T-cell (primary cell): ENCODE data around the gene DUOXA2. TPM values are rescaled to one million over a fixed set of nuclear protein-coding genes. Genes with fewer than 3 reads are reported as not detected.

Experiments used
- ATAC-seq, 4 experiments: fragments of 200-7000 bp in 3 of 4; fragments of 150-1000 bp in 1 of 4; cut with Tn5 transposase; replicated peaks in 1 of 4; 1 replicate in 3 of 4; 2 replicates in 1 of 4; pipeline ENCODE4 v1.10.0; 2021; ENCODE audit warnings: moderate library complexity in 3 of 4, mild to moderate bottlenecking in 2 of 4, moderate number of reproducible peaks in 1 of 4
- CTCF ChIA-PET, 2 donors: fragments of 300-600 bp; sonication (Branson Sonifier 250); formaldehyde crosslinking; loops; one replicate each; lab custom pipeline; 2022; ENCODE audit warnings: antibody characterized with exemption in 2 of 2; lab: Charles Lee
- POLR2A ChIA-PET, 2 donors: fragments of 300-600 bp; sonication (Branson Sonifier 250); formaldehyde crosslinking; loops; one replicate each; lab custom pipeline; 2022; ENCODE audit warnings: antibody characterized with exemption in 2 of 2; lab: Charles Lee
- DNase-seq, 35 experiments: peaks; one replicate each; pipeline versions ENCODE4 v3.0.0 to v3.0.0-alpha.2; 2013 to 2023
- H3K27ac ChIP-seq: one replicate; pipeline ENCODE4 v1.5.1; 2013; ENCODE audit warnings: low read length
- H3K27me3 ChIP-seq, 2 experiments: replicated peaks in 1 of 2; 1 replicate in 1 of 2; 2 replicates in 1 of 2; pipeline versions ENCODE4 v1.6.1 to v1.7.0; 2013; ENCODE audit warnings: low read length in 1 of 2, mixed read lengths in 1 of 2; ENCODE audit not compliant: control insufficient read depth in 2 of 2, insufficient read depth in 2 of 2; ENCODE audit errors: extremely low read depth in 1 of 2
- H3K36me3 ChIP-seq, 2 donors: 1 replicate in 1 of 2; 2 replicates in 1 of 2; pipeline versions ENCODE4 v1.6.1 to v1.7.0; 2013; ENCODE audit warnings: low read length in 1 of 2; ENCODE audit not compliant: control insufficient read depth in 2 of 2, insufficient read depth in 1 of 2; ENCODE audit errors: extremely low read depth in 1 of 2
- H3K4me1 ChIP-seq, 2 experiments: 1 replicate in 1 of 2; 2 replicates in 1 of 2; pipeline versions ENCODE4 v1.6.1 to v1.7.0; 2013; ENCODE audit warnings: low read length in 2 of 2, mixed read lengths in 1 of 2; ENCODE audit not compliant: insufficient read depth in 2 of 2, control insufficient read depth in 1 of 2; ENCODE audit errors: extremely low read depth in 1 of 2
- H3K4me3 ChIP-seq, 2 donors: 1 replicate in 1 of 2; 2 replicates in 1 of 2; pipeline versions ENCODE4 v1.5.1 to v1.7.0; 2013; ENCODE audit warnings: mild to moderate bottlenecking in 2 of 2, low read length in 1 of 2, moderate library complexity in 1 of 2; ENCODE audit not compliant: control insufficient read depth in 1 of 2; ENCODE audit errors: extremely low read depth in 1 of 2
- H3K9me3 ChIP-seq: 2 replicates; pipeline ENCODE4 v1.7.0; 2013
- H3K27ac Mint-ChIP-seq, 2 donors: one replicate each; pipeline ENCODE4 v1.8.0; 2020 to 2021; ENCODE audit warnings: mild to moderate bottlenecking in 2 of 2, mixed read lengths in 2 of 2
- H3K27me3 Mint-ChIP-seq, 2 donors: one replicate each; pipeline ENCODE4 v1.8.0; 2021 to 2022; ENCODE audit warnings: mixed read lengths in 2 of 2
- H3K36me3 Mint-ChIP-seq: one replicate; pipeline ENCODE4 v1.8.0; 2021; ENCODE audit warnings: mixed read lengths
- H3K4me1 Mint-ChIP-seq, 3 donors: one replicate each; pipeline ENCODE4 v1.8.0; 2020 to 2022; ENCODE audit warnings: mixed read lengths in 3 of 3, mild to moderate bottlenecking in 1 of 3
- H3K4me3 Mint-ChIP-seq, 3 donors: one replicate each; pipeline ENCODE4 v1.8.0; 2020 to 2022; ENCODE audit warnings: mild to moderate bottlenecking in 3 of 3, mixed read lengths in 3 of 3, moderate library complexity in 3 of 3
- H3K9me3 Mint-ChIP-seq, 3 donors: one replicate each; pipeline ENCODE4 v1.8.0; 2020 to 2022; ENCODE audit warnings: mixed read lengths in 3 of 3
- WGBS: methylation state at CpG from one replicate; pipeline ENCODE4 v1.1.5; 2013; ENCODE audit warnings: missing lambda C conversion rate; ENCODE audit not compliant: insufficient coverage; 5-methylcytosine and 5-hydroxymethylcytosine counted together
- total RNA-seq, 35 experiments: library from RNA in 6 of 35; stranded (reverse) in 6 of 35; fragments of 120-200 nt in 1 of 35; gene quantifications; one replicate each; pipeline versions ENCODE4 v1.2.1 to v1.2.4 and lab custom pipeline; 2013 to 2026

DUOXA2 gene
- total RNA-seq, 5 donors from 2014 or later (not counting 1 experiment from before 2014, with no cell fraction given) = not detected

DNA sequence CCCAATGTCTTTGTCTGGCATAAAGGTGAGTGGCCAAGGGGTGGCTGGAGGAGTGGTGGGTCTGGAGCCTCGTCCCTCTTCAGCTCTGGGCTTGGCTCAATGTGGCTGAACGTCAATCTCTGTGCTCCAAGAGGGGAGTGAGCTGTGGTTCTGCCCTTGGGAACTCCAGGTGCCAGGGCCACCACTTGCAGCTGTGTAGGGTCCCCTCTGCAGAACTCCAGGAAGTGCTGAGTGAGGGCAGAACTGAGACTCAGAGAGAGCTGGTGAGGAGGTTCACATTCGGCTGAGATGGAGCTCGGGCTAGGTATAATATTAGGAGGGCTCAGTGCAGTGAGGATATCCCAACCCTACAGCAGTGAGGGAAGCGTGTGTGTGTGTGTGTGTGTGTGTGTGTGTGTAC is 27.3 kb downstream of the DUOXA2 start:
- Mint-ChIP-seq H3K9me3 (no peaks in the 10 kb centered on the region), H3K4me1 (peaks cover 2 to 4% (median 3%) of the 10 kb centered on the region in 3 donors), H3K27me3 (peaks cover under 1 to 8% of the 10 kb centered on the region in 2 donors), H3K27ac (no peak overlapping the region), H3K36me3 (no peaks in the 10 kb centered on the region), H3K4me3 (no peak overlapping the region)
- Histone ChIP-seq H3K36me3 (no peaks in the 10 kb centered on the region), H3K9me3 (no peaks in the 10 kb centered on the region), H3K4me3 (no peak overlapping the region), H3K4me1 (peaks cover 0 to 2% of the 10 kb centered on the region in 2 experiments), H3K27ac (no peak overlapping the region), H3K27me3 (peaks cover 0 to 24% of the 10 kb centered on the region in 2 experiments)
- WGBS = 61% methylated on average over 4 of the region's 5 CpGs
- DNase-seq (no peak), ATAC-seq (no peak)
- ChIA-PET CTCF (no interaction called here), POLR2A (no interaction called here)

DNA sequence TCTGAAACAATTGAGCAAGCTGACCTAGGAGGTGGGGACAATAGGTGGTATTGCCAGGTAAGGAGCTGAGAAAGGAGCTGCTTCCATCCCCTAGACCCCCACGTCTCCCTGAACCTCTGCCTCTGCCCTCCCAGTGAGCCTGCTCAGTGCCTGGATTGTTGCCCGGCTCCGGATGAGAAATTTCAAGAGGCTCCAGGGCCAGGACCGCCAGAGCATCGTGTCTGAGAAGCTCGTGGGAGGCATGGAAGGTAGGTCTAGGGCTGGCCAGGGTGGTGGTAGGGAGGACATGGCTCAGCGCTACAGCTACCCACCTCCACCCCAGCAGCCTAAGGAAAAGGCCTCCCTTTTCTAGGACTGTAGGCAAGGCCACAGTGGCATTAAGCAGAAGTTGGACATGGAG is 28.9 kb downstream of the DUOXA2 start:
- peaks cover 0 to 2% of the 10 kb centered on the region in 2 donors for H3K27me3 Mint-ChIP-seq
- ChIA-PET POLR2A (no interaction called here), CTCF (no interaction called here)
- H3K36me3 ChIP-seq = no peaks in the 10 kb centered on the region
- H3K27ac Mint-ChIP-seq = no peak overlapping the region
- no peak overlapping the region for H3K4me3 ChIP-seq
- H3K4me3 Mint-ChIP-seq = no peak overlapping the region
- no peaks in the 10 kb centered on the region for H3K9me3 Mint-ChIP-seq
- no peak overlapping the region for H3K27ac ChIP-seq
- no peak for ATAC-seq
- H3K9me3 ChIP-seq = no peaks in the 10 kb centered on the region
- no peaks in the 10 kb centered on the region for H3K4me1 ChIP-seq
- no peak for DNase-seq
- no peaks in the 10 kb centered on the region for H3K36me3 Mint-ChIP-seq
- H3K4me1 Mint-ChIP-seq = no peaks in the 10 kb centered on the region
- WGBS = no CpG with 5 or more reads among the region's 7 CpGs
- peaks cover 0 to 13% of the 10 kb centered on the region in 2 experiments for H3K27me3 ChIP-seq

DNA sequence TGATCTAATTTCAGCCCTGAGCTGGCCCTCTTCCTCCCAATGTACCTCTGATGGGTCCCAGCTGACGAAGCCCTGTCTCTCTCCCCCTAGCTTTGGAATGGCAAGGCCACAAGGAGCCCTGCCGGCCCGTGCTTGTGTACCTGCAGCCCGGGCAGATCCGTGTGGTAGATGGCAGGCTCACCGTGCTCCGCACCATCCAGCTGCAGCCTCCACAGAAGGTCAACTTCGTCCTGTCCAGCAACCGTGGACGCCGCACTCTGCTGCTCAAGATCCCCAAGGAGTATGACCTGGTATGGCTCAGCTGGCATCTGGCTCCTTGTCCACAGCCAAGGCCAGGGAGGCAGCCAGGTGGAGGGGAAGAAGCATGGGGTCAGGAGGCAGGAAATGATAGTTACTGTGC is 29.8 kb downstream of the DUOXA2 start:
- H3K4me1 Mint-ChIP-seq = no peaks in the 10 kb centered on the region
- H3K9me3 ChIP-seq = no peaks in the 10 kb centered on the region
- ATAC-seq (no peak), DNase-seq (no peak)
- no peaks in the 10 kb centered on the region for H3K27me3 Mint-ChIP-seq
- 92% methylated on average over 11 of the region's 11 CpGs for WGBS
- H3K4me3 ChIP-seq = no peak overlapping the region
- peaks cover 0 to 13% of the 10 kb centered on the region in 2 experiments for H3K27me3 ChIP-seq
- H3K27ac Mint-ChIP-seq = no peak overlapping the region
- no peaks in the 10 kb centered on the region for H3K36me3 ChIP-seq
- ChIA-PET CTCF (no interaction called here), POLR2A (no interaction called here)
- H3K36me3 Mint-ChIP-seq = no peaks in the 10 kb centered on the region
- H3K9me3 Mint-ChIP-seq = no peaks in the 10 kb centered on the region
- H3K4me3 Mint-ChIP-seq = no peak overlapping the region
- no peak overlapping the region for H3K27ac ChIP-seq
- H3K4me1 ChIP-seq = no peaks in the 10 kb centered on the region

DNA sequence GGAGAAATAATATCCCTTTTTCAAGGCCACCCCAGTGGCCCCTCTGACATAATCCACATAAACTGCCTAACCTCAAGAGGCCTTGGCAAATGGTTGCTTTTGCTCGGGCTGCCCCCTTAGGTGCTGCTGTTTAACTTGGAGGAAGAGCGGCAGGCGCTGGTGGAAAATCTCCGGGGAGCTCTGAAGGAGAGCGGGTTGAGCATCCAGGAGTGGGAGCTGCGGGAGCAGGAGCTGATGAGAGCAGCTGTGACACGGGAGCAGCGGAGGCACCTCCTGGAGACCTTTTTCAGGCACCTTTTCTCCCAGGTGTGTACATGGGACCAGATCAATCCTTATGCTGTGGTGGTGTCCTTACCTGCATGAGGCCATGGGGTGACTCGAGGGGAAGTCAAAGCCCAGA is 30.6 kb downstream of the DUOXA2 start:
- no peak for DNase-seq

DNA sequence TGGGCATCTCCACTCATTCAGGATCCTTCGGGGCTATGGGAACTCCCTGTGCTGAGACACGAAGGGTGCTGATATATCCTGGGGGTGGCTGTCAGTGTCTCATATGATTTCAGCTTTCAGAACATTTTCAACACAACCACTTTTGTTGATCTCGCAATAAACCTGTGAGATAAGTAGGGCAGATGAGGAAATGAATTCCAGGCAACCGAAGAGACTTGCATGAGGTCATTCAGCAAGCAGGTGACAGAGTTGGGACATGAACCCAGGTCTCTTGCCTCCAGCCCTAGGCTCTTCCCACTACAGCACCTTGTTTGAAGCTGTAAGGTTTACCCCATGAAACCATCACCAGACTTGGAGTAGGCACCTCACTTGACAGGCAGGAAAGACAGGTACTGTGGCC is 32.3 kb downstream of the DUOXA2 start:
- Mint-ChIP-seq H3K36me3 (peaks cover 3% of the 10 kb centered on the region), H3K4me3 (no peak overlapping the region), H3K27ac (no peak overlapping the region), H3K27me3 (no peaks in the 10 kb centered on the region), H3K9me3 (no peaks in the 10 kb centered on the region), H3K4me1 (no peaks in the 10 kb centered on the region)
- ATAC-seq = no peak
- H3K36me3 ChIP-seq = no peaks in the 10 kb centered on the region
- no peak overlapping the region for H3K4me3 ChIP-seq
- H3K27ac ChIP-seq = no peak overlapping the region
- ChIA-PET CTCF (interaction anchor here in 1 of 2 donors (0.9 kb wide), 1 partner anchor 10 kb away, joined by 3 read pairs; no protein-coding TSS in a partner anchor), POLR2A (no interaction called here)
- peaks cover 0 to 8% of the 10 kb centered on the region in 2 experiments for H3K27me3 ChIP-seq
- H3K4me1 ChIP-seq = no peaks in the 10 kb centered on the region
- 100% methylated on average over 1 of the region's 4 CpGs for WGBS
- no peaks in the 10 kb centered on the region for H3K9me3 ChIP-seq
- DNase-seq = no peak

More for the DNA sequence above, 30.6 kb downstream of the DUOXA2 start:
- CTCF ChIA-PET = no interaction called here
- Mint-ChIP-seq H3K4me1 (no peaks in the 10 kb centered on the region), H3K4me3 (no peak overlapping the region), H3K9me3 (no peaks in the 10 kb centered on the region), H3K27me3 (no peaks in the 10 kb centered on the region), H3K36me3 (no peaks in the 10 kb centered on the region), H3K27ac (no peak overlapping the region)
- Histone ChIP-seq H3K27me3 (peaks cover 0 to 13% of the 10 kb centered on the region in 2 experiments), H3K27ac (no peak overlapping the region), H3K9me3 (no peaks in the 10 kb centered on the region), H3K36me3 (no peaks in the 10 kb centered on the region), H3K4me3 (no peak overlapping the region), H3K4me1 (no peaks in the 10 kb centered on the region)
- no peak for ATAC-seq
- WGBS = 95% methylated on average over 9 of the region's 9 CpGs
- POLR2A ChIA-PET = no interaction called here

DNA sequence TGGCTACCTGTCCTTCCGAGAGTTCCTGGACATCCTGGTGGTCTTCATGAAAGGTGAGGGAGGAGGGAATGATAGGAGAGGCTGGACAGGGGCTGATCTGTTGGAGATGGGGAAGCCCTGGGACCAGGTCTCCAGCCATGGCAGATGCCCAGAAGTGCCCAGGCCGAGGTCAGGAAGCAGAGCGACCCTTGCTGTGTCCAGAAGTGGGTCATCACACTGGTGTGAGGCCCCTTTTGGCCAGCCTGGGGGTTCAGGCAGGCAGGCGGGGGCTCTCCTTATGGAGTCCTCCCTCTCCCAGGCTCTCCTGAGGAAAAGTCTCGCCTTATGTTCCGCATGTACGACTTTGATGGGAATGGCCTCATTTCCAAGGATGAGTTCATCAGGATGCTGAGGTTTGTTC is 33.5 kb downstream of the DUOXA2 start:
- DNase-seq (no peak), ATAC-seq (no peak)
- no peaks in the 10 kb centered on the region for H3K9me3 Mint-ChIP-seq
- H3K9me3 ChIP-seq = no peaks in the 10 kb centered on the region
- peaks cover 11% of the 10 kb centered on the region for H3K36me3 Mint-ChIP-seq
- no peak overlapping the region for H3K4me3 Mint-ChIP-seq
- peaks cover 0 to 4% of the 10 kb centered on the region in 2 donors for H3K36me3 ChIP-seq
- H3K27ac Mint-ChIP-seq = no peak overlapping the region
- ChIA-PET POLR2A (no interaction called here), CTCF (interaction anchor here in 1 of 2 donors (0.5 kb wide), 1 partner anchor 176 kb away, joined by 17 read pairs; no protein-coding TSS in a partner anchor)
- peaks cover 0 to 6% of the 10 kb centered on the region in 2 experiments for H3K27me3 ChIP-seq
- H3K4me1 ChIP-seq = no peaks in the 10 kb centered on the region
- H3K27ac ChIP-seq = no peak overlapping the region
- WGBS = 93% methylated on average over 3 of the region's 7 CpGs
- H3K4me3 ChIP-seq = no peak overlapping the region
- H3K27me3 Mint-ChIP-seq = no peaks in the 10 kb centered on the region
- no peaks in the 10 kb centered on the region for H3K4me1 Mint-ChIP-seq
